IPS-18c (cell line): Measurements from ENCODE around the gene GJA4.
A peak's percentile ranks its signal among the peaks of the same experiment; 100 is the strongest.

Source experiments
- H3K4me3 ChIP-seq: 2 replicates; pipeline ENCODE4 v1.7.0; 2013; ENCODE audit warnings: low read depth, mild to moderate bottlenecking, low read length, moderate library complexity; ENCODE audit not compliant: insufficient read depth
- H3K9me3 ChIP-seq: one replicate; pipeline ENCODE4 v1.6.1; 2013; ENCODE audit warnings: mild to moderate bottlenecking, low read length, moderate library complexity; ENCODE audit not compliant: control insufficient read depth, insufficient read depth

Gene GJA4

DNA sequence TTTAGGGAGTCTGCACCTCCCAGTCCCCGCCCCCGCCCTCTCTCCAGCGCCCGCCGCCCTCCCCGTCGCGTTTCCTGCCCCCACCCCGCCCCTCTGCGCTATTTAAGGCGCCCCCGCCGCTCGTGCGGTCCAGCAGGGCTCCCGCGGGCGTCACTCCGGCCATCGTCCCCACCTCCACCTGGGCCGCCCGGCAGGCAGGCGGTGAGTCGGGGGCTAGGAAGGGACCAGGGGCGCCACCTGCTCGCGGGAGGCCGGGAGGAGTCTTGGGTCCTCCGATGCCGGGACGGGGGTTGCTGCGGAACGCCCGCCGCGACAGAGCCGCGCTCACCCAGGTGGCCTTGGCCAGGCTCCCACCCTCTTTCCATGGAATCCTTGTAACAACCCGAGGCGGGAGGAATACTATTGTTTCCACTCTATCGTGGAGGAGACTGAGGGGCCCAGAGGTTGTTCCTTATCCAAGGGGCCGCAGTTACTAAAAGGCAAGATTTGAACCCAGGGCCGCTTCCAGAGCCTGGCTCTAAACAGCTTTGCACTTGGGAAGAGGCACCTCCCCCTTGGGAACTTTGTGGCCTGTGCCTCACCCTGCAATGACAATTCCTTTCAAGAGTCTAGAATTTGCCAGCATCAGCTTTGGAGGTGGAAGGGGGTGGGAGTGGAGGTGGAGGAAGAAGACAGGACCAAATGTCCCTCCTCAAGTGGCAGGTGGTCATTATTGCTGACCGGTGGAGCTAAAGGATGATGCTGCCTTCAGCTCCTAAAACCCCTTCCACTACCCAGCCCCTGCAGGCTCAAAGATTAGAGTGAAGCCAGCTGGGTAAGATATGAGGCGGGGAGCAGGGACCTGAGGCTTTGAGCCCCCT, at the start of gene GJA4:
TSS of gene GJA4 (plus strand) at position 132 of the 860 bp plus-strand sequence. CDS start 1,215 bp downstream, outside the sequence.
- H3K4me3 ChIP-seq, result peak within 1 kb of the TSS; percentile 41
- H3K9me3 ChIP-seq, result no peaks in the 10 kb centered on the region

DNA sequence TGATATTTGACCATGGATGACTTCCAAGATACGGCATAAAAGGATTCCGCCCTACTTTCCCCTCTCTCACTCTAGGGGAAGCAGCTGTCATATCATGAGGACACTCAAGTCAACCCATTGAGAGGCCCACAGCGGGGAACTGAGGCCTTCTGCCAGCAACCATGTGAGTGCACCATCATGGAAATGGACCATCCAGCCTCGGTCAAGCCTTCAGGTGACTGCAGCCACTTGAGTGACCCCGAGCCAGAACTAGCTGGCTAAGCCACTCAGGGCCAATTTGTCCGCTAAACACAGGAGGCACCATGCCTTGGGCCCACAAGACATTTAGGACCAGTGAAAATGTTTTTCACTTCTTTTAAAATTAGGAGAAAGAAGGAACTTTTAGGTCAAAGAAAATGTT, 49.0 kb upstream of the GJA4 start:
- H3K9me3 ChIP-seq, result peaks cover 3% of the 10 kb centered on the region
- H3K4me3 ChIP-seq, result no peak overlapping the region

DNA sequence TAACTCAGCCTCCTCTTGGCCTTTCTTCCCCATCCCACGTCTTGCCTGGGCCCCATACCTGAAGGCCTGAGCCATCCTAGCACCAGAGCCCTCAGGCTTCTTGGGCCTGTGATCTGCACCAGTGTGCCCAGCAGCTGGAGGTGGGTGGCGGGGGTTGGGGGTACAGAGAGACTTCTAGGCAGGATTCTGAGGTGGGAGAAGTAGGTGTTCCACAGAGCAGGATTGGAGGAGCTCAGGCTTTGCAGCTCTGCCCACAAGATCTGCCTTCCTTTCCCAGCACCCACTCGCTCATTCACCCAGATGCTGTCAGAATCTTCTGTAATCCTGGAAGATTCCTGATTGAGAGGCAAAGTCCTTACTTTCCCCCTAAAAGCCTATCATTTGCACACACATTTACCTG, 47.9 kb upstream of the GJA4 start:
- no peak overlapping the region for H3K4me3 ChIP-seq

DNA sequence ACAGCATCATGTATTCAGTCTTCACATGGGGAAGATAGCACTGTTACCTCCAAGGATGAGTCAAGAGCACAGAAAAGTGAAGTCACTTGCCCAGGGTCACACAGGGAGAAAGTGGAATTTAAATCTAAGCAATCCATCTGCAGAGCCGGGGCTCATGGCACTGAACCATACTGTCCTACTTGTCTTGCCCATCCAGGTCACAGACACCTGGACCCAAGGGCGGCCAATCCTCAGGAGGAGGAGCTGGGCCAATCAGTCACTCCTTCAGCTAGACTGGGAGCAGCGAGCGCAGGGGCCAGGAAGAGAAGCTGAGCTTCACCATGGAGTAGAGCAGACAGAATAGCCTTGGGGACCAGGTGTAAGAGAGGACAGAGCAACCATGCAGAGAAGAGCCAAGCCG, 47.1 kb upstream of the GJA4 start:
- Histone ChIP-seq H3K9me3 (peaks cover 3% of the 10 kb centered on the region), H3K4me3 (no peak overlapping the region)

More for the DNA sequence above, 47.9 kb upstream of the GJA4 start:
- peaks cover 3% of the 10 kb centered on the region for H3K9me3 ChIP-seq

DNA sequence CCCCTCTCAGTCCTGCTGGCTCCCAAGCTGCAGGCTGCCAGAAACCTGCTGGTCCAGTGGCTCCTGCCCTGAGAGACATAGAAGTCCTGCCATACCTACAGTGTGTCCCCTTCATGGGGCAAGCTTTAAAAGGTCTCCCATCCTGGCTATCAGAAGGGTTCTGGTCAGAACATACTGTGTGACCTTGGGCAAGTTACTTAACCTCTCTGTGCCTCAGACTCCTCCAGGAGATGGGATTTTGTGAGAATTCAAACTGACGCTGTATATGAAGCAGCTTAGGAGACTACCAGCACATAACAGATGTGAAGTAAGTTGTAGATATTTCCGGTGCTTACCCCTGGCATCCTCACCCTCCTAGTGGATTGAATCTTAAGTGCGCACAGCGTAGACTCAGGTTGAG, 46.7 kb upstream of the GJA4 start:
- Histone ChIP-seq H3K4me3 (no peak overlapping the region), H3K9me3 (peaks cover 3% of the 10 kb centered on the region)

DNA sequence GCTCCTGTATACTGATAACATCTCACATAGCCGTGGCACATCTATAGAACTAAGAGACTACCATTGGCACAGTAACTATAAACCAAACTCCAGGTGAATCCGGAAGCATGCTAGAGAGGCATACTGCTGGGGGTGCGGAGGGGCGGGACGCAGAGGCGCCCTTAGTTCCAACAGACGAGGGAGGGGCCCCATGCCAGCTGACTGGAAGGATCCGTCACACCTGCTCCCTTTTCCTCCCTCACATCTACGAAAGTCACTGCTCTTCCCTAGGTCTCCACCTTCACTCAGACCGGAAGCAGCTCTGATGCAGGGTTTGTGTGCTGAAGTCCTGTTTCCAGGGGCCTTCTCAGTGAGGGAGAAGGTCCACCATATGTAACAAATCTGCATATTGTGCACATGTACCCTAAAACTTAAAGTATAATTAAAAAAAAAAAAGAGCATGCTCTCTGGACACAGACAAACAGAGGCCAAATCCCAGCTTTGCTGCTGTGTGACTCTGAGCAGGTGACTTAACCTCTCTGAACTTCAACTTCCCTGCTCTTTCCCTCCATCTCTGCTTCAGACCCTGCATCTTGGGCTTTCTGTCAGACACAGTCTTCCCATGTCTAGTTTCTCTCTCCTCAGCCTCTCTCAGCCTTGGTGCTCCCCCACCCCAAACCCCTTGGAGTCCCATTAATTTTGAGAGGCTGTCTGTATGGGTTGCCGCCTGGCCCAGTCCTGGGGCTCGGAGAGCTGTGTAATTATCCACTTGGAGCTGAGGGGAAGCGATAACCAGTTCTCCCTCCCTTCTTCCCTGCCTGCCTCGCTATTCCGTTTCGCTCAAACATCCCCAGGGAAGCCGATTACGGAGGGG, 45.8 kb upstream of the GJA4 start:
- H3K9me3 ChIP-seq, result peaks cover under 1% of the 10 kb centered on the region
- no peak overlapping the region for H3K4me3 ChIP-seq

DNA sequence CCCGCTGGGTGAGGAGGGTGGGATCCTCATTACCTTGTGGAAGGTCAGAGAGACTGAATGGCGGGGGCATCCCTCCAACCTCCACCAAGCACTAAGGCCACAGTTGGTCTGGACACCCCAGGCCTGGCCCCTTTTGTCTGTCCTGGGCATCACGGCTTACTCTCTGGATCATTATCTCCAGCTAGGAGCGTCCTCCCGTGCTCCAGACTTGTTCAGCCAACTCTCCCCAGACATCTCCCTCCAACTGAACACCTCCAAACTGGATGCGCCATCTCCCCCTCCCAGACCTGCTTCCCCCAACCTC, 45.2 kb upstream of the GJA4 start:
- Histone ChIP-seq H3K9me3 (no peaks in the 10 kb centered on the region), H3K4me3 (no peak overlapping the region)

DNA sequence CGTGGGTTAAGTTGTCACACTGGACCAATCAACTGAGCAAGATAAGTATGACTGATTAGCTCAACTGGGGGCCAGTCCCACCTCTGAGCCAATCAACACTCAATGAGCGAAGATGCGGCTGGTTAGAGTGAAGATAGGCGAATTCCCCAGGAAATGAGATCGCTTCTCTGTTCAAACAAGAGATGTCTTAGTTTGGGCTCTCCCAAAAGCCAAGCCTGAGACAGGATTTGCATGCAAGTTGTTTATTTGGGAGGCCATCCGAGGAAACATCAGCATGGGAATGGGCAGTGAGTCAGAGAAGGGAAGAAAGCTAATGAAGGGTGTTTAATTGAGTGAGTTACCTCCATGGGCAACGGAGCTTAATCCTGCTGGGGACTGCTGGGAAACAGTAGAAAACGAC, 42.8 kb upstream of the GJA4 start:
- no peak overlapping the region for H3K4me3 ChIP-seq
- H3K9me3 ChIP-seq, result no peaks in the 10 kb centered on the region

DNA sequence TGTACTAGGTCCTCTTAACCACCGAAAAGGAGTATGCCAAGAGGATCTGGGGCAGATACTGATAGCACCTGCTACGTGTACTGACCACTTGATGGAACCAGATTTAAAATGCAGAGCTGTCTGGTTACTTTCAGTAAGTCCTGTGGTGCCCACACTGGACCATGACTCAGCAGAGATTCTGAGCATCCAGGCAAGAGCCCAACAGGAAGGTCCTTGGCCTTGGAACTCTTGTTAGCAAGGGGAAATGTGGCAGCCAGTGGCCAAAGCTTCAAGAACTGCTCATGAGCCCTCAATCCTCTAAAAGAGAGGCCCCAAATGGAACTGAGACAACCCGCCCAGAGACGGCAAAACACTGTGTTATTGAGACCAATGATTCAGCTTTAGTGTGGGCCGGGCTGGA, 42.2 kb upstream of the GJA4 start:
- H3K9me3 ChIP-seq, result no peaks in the 10 kb centered on the region
- H3K4me3 ChIP-seq, result no peak overlapping the region

DNA sequence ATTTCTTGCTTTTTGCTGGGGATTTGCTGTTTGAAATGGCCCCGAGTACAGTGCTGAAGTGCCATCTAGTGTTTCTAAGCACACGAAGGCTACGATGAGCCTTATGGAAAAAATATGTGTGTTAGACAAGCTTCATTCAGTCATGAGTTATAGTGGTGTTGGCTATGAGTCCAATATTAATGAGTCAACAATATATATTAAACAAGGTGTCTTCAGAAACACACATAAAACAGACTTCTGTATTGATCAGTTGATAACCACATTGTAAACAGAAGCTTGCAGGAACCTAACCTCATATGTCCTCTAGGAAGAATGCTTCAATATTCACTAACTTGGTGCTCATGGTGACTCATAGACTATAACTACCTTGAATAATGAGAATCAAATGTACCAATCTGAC, 39.6 kb upstream of the GJA4 start:
- no peak overlapping the region for H3K4me3 ChIP-seq
- no peaks in the 10 kb centered on the region for H3K9me3 ChIP-seq

DNA sequence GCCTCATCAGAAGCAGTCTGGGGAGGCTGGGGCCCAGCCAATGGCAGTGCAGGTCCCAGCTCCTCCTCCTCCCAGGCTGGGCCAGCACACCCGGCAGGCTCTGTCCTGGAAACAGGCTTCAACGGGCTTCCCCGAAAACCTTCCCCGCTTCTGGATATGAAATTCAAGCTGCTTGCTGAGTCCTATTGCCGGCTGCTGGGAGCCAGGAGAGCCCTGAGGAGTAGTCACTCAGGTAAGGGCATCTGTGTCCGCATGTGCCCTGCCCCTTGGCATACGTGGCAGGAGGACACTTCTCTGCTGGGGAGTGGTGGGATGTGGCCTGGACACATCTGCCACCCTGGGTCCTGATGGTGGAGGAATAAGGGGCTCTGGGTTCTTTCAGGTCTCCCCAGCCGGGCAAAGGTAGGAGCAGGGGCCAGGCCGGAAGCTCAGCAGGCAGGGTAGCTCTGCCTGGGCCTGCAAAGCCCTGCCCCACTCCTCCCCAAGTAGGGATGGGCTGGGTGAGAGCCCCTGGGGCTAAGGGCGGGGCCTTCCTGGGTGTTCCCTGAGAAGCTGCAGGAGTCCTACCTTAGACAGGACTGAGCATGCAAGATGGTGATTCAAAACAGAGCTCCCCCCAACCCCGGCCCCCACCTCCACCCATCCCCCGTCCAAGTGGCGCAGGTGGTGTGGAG, 37.7 kb upstream of the GJA4 start, which contains the start of gene GJB5:
TSS of gene GJB5 (plus strand) at position 84 of the 674 bp plus-strand sequence. CDS start 2,284 bp downstream, outside the sequence.
- Histone ChIP-seq H3K9me3 (no peaks in the 10 kb centered on the region), H3K4me3 (no peak within 1 kb of the TSS)

DNA sequence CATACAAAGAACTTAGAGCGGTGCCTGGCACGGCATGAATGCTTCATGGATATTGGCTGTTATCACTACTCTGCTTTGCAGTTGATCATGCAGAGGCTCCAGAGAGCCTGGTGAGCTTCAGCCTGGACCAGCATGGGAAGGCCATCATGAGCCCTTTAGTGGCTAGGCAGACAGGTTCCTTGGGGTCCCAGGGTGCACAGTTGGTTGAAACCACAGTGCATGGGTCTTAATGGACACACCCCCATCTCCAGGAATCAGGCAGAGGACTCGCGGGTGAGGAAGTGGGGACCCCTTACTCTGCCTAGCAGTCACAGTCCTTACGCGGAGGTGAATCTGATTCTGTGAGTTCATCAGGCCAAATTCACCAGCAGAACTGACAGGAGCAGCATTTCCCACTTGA, 36.8 kb upstream of the GJA4 start:
- Histone ChIP-seq H3K4me3 (no peak overlapping the region), H3K9me3 (no peaks in the 10 kb centered on the region)

DNA sequence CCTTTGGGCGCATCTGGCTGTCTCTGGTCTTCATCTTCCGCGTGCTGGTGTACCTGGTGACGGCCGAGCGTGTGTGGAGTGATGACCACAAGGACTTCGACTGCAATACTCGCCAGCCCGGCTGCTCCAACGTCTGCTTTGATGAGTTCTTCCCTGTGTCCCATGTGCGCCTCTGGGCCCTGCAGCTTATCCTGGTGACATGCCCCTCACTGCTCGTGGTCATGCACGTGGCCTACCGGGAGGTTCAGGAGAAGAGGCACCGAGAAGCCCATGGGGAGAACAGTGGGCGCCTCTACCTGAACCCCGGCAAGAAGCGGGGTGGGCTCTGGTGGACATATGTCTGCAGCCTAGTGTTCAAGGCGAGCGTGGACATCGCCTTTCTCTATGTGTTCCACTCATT, 35.4 kb upstream of the GJA4 start:
- H3K4me3 ChIP-seq, result no peak overlapping the region
- H3K9me3 ChIP-seq, result no peaks in the 10 kb centered on the region

DNA sequence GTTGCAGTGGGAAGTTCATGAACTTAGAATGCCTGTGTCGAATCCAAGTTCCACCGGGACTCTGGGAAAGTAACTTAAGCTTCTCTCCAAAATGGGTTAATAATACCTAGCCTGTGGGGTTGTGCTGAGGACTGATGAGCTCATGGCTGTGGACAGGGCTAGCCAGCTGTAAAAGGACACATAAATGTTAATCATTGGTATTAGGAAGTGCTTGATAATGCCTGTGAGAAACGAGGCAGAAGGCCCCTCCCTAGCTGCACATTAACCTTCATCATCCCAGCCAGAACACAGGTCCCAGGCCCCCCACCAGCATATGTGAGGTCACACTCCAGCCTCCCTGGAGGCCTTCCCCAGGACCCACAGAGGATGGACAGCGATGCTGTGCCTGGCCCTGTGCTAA, 34.0 kb upstream of the GJA4 start:
- H3K4me3 ChIP-seq, result no peak overlapping the region
- no peaks in the 10 kb centered on the region for H3K9me3 ChIP-seq

DNA sequence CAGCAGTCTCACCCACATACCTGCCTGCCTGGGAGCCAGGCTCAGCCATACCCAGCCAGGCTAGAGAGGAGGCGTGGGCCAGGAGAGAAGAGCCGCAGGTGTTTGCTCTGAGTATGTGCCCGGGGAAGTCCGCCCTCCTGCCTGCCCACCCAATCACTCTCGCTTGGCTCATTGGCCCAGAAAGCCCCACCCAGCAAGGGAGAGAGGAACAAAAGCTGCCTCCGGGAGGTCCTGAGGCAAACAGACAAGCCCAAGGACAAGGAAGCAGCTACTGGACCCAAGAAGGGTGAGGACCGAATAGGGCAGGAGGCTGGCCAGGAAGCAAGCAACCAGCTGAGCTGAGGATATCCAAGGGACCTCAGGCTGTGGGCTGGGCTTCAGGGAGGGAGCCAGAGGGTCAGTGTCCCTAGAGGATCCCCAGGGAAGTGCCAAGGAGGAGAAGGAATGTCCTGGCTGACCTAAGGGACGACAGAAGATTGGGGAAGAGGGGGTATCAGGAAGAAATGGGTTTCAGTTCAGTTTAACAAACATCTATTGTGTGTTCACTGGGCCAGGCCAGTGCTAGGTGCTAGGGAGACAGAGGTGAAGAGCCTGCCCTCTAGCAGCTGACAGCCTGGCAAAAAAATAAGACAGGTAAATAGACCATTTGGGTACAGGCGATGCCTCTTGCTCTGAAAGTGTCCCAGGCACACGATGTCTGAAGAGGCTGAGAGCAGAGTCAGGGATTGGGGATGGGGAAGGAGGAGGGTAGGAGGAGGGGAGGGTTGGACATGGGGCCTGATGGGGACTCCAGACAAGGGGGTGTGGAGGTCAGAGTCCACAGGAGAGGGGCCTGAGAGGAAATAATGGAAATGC, 33.1 kb upstream of the GJA4 start, which contains the start of gene GJB4:
TSS of gene GJB4 (plus strand) at position 238 of the 855 bp plus-strand sequence. CDS start 1,515 bp downstream, outside the sequence.
- no peaks in the 10 kb centered on the region for H3K9me3 ChIP-seq
- H3K4me3 ChIP-seq, result no peak within 1 kb of the TSS

DNA sequence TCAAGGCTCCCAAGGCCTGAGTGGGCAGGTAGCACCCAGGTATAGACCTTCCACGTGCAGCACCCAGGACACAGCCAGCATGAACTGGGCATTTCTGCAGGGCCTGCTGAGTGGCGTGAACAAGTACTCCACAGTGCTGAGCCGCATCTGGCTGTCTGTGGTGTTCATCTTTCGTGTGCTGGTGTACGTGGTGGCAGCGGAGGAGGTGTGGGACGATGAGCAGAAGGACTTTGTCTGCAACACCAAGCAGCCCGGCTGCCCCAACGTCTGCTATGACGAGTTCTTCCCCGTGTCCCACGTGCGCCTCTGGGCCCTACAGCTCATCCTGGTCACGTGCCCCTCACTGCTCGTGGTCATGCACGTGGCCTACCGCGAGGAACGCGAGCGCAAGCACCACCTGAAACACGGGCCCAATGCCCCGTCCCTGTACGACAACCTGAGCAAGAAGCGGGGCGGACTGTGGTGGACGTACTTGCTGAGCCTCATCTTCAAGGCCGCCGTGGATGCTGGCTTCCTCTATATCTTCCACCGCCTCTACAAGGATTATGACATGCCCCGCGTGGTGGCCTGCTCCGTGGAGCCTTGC, 31.5 kb upstream of the GJA4 start:
- H3K4me3 ChIP-seq, result no peak overlapping the region
- no peaks in the 10 kb centered on the region for H3K9me3 ChIP-seq
